HCT116 (cell line): ENCODE measurements around the gene GYS2. TPM values are rescaled to one million over a fixed set of nuclear protein-coding genes. Genes with fewer than 3 reads are reported as not detected.

Source experiments
- ATAC-seq: fragments of 200-7000 bp; cut with Tn5 transposase; 2 replicates; pipeline ENCODE4 v1.9.1; 2020; ENCODE audit warnings: mild to moderate bottlenecking, moderate library complexity
- BruUV-seq: library from RNA; stranded (reverse); fragments of 400-500 nt; replicated peaks from 2 replicates; lab custom pipeline; 2021; lab: Mats Ljungman, UMichigan
- CTCF ChIA-PET: fragments of 300-600 bp; sonication (Branson Sonifier 250); formaldehyde crosslinking; loops from one replicate; lab custom pipeline; 2021; ENCODE audit warnings: antibody characterized with exemption; lab: Charles Lee
- POLR2A ChIA-PET: fragments of 300-600, 350-600 bp; sonication (Branson Sonifier 250); formaldehyde crosslinking; loops from one replicate; lab custom pipeline; 2021; ENCODE audit warnings: antibody characterized with exemption; lab: Charles Lee
- RAD21 ChIA-PET, 2 experiments: fragments of 300-600 bp; sonication (Branson Sonifier 250); formaldehyde crosslinking; loops; one replicate each; lab custom pipeline; 2023; ENCODE audit warnings: low total read pairs in 2 of 2; ENCODE audit not compliant: uncharacterized antibody in 2 of 2, unreplicated experiment in 2 of 2, low non-redundant PET in 1 of 2; lab: Charles Lee
- DNase-seq: peaks from one replicate; pipeline ENCODE4 v3.0.0-alpha.2; 2010; ENCODE audit warnings: low read depth, low spot score
- H2AFZ ChIP-seq: fragments of 200-600 bp; shearing (Covaris generic), sonication (generic); 2 replicates; pipeline ENCODE4 v1.6.1; 2017; ENCODE audit warnings: low read depth, mixed run types, mixed read lengths, antibody characterized with exemption, low read length; ENCODE audit not compliant: poor library complexity, severe bottlenecking
- H3K27ac ChIP-seq: 2 replicates; pipeline ENCODE4 v1.5.1; 2012; ENCODE audit warnings: low read depth, low read length
- H3K27me3 ChIP-seq: fragments of 200-600 bp; sonication (generic); 2 replicates; pipeline ENCODE4 v1.6.1; 2016; ENCODE audit warnings: mixed run types, low read length, mixed read lengths; ENCODE audit not compliant: insufficient read depth
- H3K36me3 ChIP-seq, 2 experiments: fragments of 200-500 bp in 1 of 2; fragments of 200-600 bp in 1 of 2; sonication (Bioruptor generic) in 1 of 2; sonication (generic) in 1 of 2; 2 replicates each; pipeline versions ENCODE4 v1.5.1 to v1.6.1; 2014 to 2016; ENCODE audit warnings: low read length in 2 of 2, inconsistent platforms in 1 of 2, mixed read lengths in 1 of 2, mixed run types in 1 of 2; ENCODE audit not compliant: insufficient read depth in 2 of 2, control insufficient read depth in 1 of 2
- H3K4me1 ChIP-seq, 2 experiments: fragments of 200-600 bp in 1 of 2; sonication (generic) in 1 of 2; 2 replicates each; pipeline versions ENCODE4 v1.5.1 to v1.6.1; 2012 to 2017; ENCODE audit warnings: low read length in 2 of 2, inconsistent platforms in 1 of 2, mild to moderate bottlenecking in 1 of 2, mixed read lengths in 1 of 2, mixed run types in 1 of 2, moderate library complexity in 1 of 2; ENCODE audit not compliant: insufficient read depth in 2 of 2, control insufficient read depth in 1 of 2
- H3K4me2 ChIP-seq: fragments of 200-600 bp; sonication (generic); 2 replicates; pipeline ENCODE4 v1.6.1; 2017; ENCODE audit warnings: mixed run types, low read length, mixed read lengths
- H3K4me3 ChIP-seq, 2 experiments: fragments of 200-600 bp in 1 of 2; sonication (generic) in 1 of 2; replicated peaks in 1 of 2; 2 replicates each; pipeline ENCODE4 v1.5.1; 2011 to 2016; ENCODE audit warnings: low read length in 2 of 2, control low read depth in 1 of 2, low read depth in 1 of 2, mild to moderate bottlenecking in 1 of 2, mixed read lengths in 1 of 2, mixed run types in 1 of 2
- H3K79me2 ChIP-seq: fragments of 200-600 bp; sonication (generic); 2 replicates; pipeline ENCODE4 v1.6.1; 2017; ENCODE audit warnings: mild to moderate bottlenecking, mixed run types, low read length, moderate library complexity, mixed read lengths; ENCODE audit not compliant: insufficient read depth
- H3K9ac ChIP-seq: fragments of 200-600 bp; sonication (generic); 2 replicates; pipeline ENCODE4 v1.6.1; 2016; ENCODE audit warnings: low read length, mixed read lengths
- H3K9me2 ChIP-seq: fragments of 200-600 bp; sonication (generic), shearing (Covaris generic); 2 replicates; pipeline ENCODE4 v1.6.1; 2017; ENCODE audit warnings: mixed run types, mild to moderate bottlenecking, moderate library complexity; ENCODE audit not compliant: insufficient read depth
- H3K9me3 ChIP-seq, 2 experiments: fragments of 200-500 bp in 1 of 2; fragments of 200-600 bp in 1 of 2; sonication (Bioruptor generic) in 1 of 2; sonication (generic) in 1 of 2; 2 replicates each; pipeline ENCODE4 v1.6.1; 2014 to 2017; ENCODE audit warnings: low read length in 2 of 2, mixed read lengths in 2 of 2, inconsistent platforms in 1 of 2, low read depth in 1 of 2, mild to moderate bottlenecking in 1 of 2, mixed run types in 1 of 2, moderate library complexity in 1 of 2; ENCODE audit not compliant: control insufficient read depth in 1 of 2, insufficient read depth in 1 of 2
- H4K20me1 ChIP-seq: fragments of 200-600 bp; sonication (generic), shearing (Covaris generic); 2 replicates; pipeline ENCODE4 v1.6.1; 2017; ENCODE audit warnings: mixed run types, mild to moderate bottlenecking, moderate library complexity; ENCODE audit not compliant: insufficient read depth
- ATF3 ChIP-seq: IDR thresholded peaks from 2 replicates; pipeline ENCODE4 v1.6.1; 2012
- CBX3 ChIP-seq: IDR thresholded peaks from 2 replicates; pipeline ENCODE4 v1.6.1; 2012; ENCODE audit warnings: low read depth
- CTCF ChIP-seq, 3 experiments: fragments of 200-600 bp in 1 of 3; sonication (generic) in 1 of 3; IDR thresholded peaks in 2 of 3; conservative IDR thresholded peaks in 1 of 3; 2 replicates each; pipeline ENCODE4 v1.5.1; 2012 to 2017; ENCODE audit warnings: low read depth in 2 of 3, low read length in 2 of 3, antibody characterized with exemption in 1 of 3, borderline replicate concordance in 1 of 3, control low read depth in 1 of 3, mild to moderate bottlenecking in 1 of 3, mixed read lengths in 1 of 3, mixed run types in 1 of 3, moderate library complexity in 1 of 3; ENCODE audit not compliant: insufficient read depth in 1 of 3
- EGR1 ChIP-seq: IDR thresholded peaks from 2 replicates; pipeline ENCODE4 v1.6.1; 2012; ENCODE audit warnings: low read depth
- ELF1 ChIP-seq: IDR thresholded peaks from 2 replicates; pipeline ENCODE4 v1.6.1; 2012; ENCODE audit warnings: low read depth, borderline replicate concordance
- EZH2 ChIP-seq: fragments of 200-600 bp; sonication (generic); IDR thresholded peaks from 2 replicates; pipeline ENCODE4 v1.6.1; 2017; ENCODE audit warnings: antibody characterized with exemption, mixed run types
- FOSL1 ChIP-seq: IDR thresholded peaks from 2 replicates; pipeline ENCODE4 v1.6.1; 2012; ENCODE audit warnings: low read depth
- POLR2A ChIP-seq: IDR thresholded peaks from 2 replicates; pipeline ENCODE4 v1.7.0; 2011; ENCODE audit warnings: borderline replicate concordance; ENCODE audit not compliant: insufficient read depth, insufficient read length; ENCODE audit errors: extremely low read depth
- RAD21 ChIP-seq: IDR thresholded peaks from 2 replicates; pipeline ENCODE4 v1.6.1; 2012; ENCODE audit warnings: low read depth, mild to moderate bottlenecking
- SP1 ChIP-seq: IDR thresholded peaks from 2 replicates; pipeline ENCODE4 v1.6.1; 2012; ENCODE audit warnings: low read depth
- YY1 ChIP-seq: IDR thresholded peaks from 2 replicates; pipeline ENCODE4 v1.6.1; 2011; ENCODE audit warnings: low read length, low read depth, moderate library complexity, mild to moderate bottlenecking; ENCODE audit not compliant: insufficient replicate concordance; ENCODE audit errors: extremely low read depth
- ZFX ChIP-seq: fragments of 450-650 bp; IDR thresholded peaks from 2 replicates; pipeline ENCODE4 v1.6.1; 2017
- ZNF274 ChIP-seq: fragments of 200-500 bp; sonication (Bioruptor generic); IDR thresholded peaks from 2 replicates; pipeline ENCODE4 v1.6.1; 2014; ENCODE audit warnings: mild to moderate bottlenecking, low read depth, low read length, inconsistent platforms
- intact Hi-C: fragments of 100-400 bp; cut with micrococcal nuclease; formaldehyde crosslinking; loops from 2 replicates; pipeline ENCODE4 v1.10.0; 2022
- total RNA-seq: library from RNA; stranded (reverse); gene quantifications from one replicate; pipeline ENCODE4 v1.2.1, GENCODE V29; 2021; ENCODE audit not compliant: unreplicated experiment
- TF ChIP-seq, protein P1 (sequence below): IDR thresholded peaks from 2 replicates; pipeline ENCODE4 v1.6.1; 2012

Gene GYS2
- total RNA-seq, 1 experiment from 2014 or later = not detected

DNA sequence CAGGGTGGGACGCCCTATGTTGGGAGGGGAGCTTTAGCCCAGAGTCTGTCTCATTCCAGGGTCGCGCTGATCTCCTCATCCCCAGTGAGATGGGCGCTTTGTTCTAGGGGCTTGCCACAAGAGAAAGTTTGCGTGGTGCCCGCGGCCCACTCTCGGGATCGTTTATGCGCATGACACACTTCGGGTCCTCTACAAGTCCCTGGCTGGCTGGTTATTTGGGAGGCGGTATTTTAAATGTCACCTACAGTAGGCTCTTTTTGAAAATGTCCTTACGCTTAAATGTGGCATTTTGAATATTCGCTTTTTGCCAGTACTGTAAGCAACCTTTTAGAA is 102.5 kb downstream of the GYS2 start:
- Histone ChIP-seq H3K9me3 (no peaks in the 10 kb centered on the region), H3K36me3 (no peaks in the 10 kb centered on the region), H3K79me2 (peaks cover 66% of the 10 kb centered on the region), H2AFZ (peak overlapping the region; percentile 31), H3K4me1 (peaks cover 13 to 19% of the 10 kb centered on the region in 2 experiments; a peak in 3 of 4 replicates), H4K20me1 (no peaks in the 10 kb centered on the region), H3K9ac (peak overlapping the region; percentile 93), H3K4me2 (peak overlapping the region; percentile 81), H3K4me3 (peak overlapping the region; percentile 81 to 94), H3K9me2 (no peaks in the 10 kb centered on the region), H3K27me3 (no peaks in the 10 kb centered on the region), H3K27ac (peak overlapping the region; percentile 62)
- RAD21 ChIA-PET = no interaction called here
- ATAC-seq = peak; percentile 25
- CTCF ChIA-PET = no interaction called here
- TF ChIP-seq SP1 = no peak
- TF ChIP-seq YY1 = no peak
- TF ChIP-seq CBX3 = no peak
- no peak for TF ChIP-seq CTCF (IDR thresholded peaks at IDR 0.05 in 2 of 3, conservative IDR thresholded peaks at IDR 0.05 in 1 of 3; ENCODE audit: borderline replicate concordance in 1 of 3, insufficient read depth in 1 of 3, low read depth in 2 of 3, low read length in 2 of 3)
- TF ChIP-seq, protein P1, sequence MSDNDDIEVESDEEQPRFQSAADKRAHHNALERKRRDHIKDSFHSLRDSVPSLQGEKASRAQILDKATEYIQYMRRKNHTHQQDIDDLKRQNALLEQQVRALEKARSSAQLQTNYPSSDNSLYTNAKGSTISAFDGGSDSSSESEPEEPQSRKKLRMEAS = no peak
- no peak for TF ChIP-seq POLR2A
- TF ChIP-seq ZNF274 = no peak
- no peak for TF ChIP-seq EZH2
- TF ChIP-seq EGR1 = no peak
- no peak for TF ChIP-seq ZFX
- no peak for TF ChIP-seq RAD21
- no peak for TF ChIP-seq FOSL1
- no peak for TF ChIP-seq ELF1
- no peak for TF ChIP-seq ATF3
- intact Hi-C loops = no loop called here
- POLR2A ChIA-PET = no interaction called here
- no TSS peak for BruUV-seq
- DNase-seq = no peak
